AG10803 (cell line): Measurements from ENCODE around the gene TANC1.

Experiments used
- DNase-seq: peaks from one replicate; pipeline ENCODE4 v3.0.0; 2010; ENCODE audit warnings: low read depth
- H3K4me3 ChIP-seq: 2 replicates; pipeline ENCODE4 v1.5.1; 2011; ENCODE audit warnings: mild to moderate bottlenecking, low read length, control low read depth
- TF ChIP-seq, protein P1 (sequence below): conservative IDR thresholded peaks from 2 replicates; pipeline ENCODE4 v1.5.1; 2011; ENCODE audit warnings: mild to moderate bottlenecking, low read length, control low read depth, inconsistent platforms

TANC1 gene

DNA sequence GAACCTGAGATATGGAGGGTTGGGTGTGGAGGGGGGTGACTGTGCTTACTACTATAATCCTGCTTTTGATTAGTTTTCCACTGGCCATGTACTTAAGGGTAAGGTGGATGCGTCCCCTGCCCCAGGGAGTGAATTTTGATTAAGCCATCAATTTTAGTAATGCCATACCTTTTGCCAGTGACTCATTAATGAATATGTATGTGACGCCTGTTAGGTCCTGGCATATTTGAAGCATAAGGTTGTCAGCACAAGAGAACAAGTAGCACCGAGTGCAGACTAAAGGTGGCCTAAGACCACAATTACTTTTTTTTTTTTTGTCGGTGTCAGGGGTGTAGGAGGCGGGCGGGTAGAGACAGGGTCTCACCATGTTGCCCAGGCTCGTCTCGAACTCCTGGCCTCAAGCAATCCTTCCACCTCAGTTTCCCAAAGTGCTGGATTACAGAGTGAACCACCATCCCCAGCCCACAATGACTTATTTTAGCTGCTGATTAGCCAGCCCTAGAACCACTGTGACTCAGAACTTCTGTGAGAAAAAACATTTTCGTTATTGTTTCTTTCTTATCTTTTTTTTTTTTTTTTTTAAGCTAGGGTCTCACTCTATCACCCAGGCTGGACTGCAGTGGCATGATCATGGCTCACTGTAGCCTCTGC, 7.0 kb downstream of the TANC1 start:
- no peak overlapping the region for H3K4me3 ChIP-seq
- TF ChIP-seq, protein P1, sequence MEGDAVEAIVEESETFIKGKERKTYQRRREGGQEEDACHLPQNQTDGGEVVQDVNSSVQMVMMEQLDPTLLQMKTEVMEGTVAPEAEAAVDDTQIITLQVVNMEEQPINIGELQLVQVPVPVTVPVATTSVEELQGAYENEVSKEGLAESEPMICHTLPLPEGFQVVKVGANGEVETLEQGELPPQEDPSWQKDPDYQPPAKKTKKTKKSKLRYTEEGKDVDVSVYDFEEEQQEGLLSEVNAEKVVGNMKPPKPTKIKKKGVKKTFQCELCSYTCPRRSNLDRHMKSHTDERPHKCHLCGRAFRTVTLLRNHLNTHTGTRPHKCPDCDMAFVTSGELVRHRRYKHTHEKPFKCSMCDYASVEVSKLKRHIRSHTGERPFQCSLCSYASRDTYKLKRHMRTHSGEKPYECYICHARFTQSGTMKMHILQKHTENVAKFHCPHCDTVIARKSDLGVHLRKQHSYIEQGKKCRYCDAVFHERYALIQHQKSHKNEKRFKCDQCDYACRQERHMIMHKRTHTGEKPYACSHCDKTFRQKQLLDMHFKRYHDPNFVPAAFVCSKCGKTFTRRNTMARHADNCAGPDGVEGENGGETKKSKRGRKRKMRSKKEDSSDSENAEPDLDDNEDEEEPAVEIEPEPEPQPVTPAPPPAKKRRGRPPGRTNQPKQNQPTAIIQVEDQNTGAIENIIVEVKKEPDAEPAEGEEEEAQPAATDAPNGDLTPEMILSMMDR: no peak
- DNase-seq: no peak

DNA sequence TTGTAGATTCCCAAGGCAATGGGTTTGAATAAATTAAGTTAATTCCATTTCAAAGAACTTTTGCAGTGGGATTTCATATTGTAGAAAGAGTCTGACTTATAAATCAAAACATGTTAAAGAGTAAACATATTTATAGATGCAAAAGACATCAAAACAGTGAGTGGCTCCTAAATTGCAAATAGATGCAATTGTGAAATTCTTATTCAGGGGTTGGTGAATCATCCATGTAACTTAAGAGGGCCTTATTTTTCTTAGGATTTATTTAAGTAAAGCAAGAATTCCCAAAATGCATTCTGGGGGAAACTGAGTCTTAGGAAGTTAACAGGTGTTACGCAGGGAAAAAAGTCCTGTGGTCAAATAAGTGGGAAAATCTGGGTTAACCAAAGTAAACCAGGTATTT, 11.3 kb downstream of the TANC1 start:
- H3K4me3 ChIP-seq: no peak overlapping the region
- DNase-seq: no peak
- TF ChIP-seq, protein P1: no peak

DNA sequence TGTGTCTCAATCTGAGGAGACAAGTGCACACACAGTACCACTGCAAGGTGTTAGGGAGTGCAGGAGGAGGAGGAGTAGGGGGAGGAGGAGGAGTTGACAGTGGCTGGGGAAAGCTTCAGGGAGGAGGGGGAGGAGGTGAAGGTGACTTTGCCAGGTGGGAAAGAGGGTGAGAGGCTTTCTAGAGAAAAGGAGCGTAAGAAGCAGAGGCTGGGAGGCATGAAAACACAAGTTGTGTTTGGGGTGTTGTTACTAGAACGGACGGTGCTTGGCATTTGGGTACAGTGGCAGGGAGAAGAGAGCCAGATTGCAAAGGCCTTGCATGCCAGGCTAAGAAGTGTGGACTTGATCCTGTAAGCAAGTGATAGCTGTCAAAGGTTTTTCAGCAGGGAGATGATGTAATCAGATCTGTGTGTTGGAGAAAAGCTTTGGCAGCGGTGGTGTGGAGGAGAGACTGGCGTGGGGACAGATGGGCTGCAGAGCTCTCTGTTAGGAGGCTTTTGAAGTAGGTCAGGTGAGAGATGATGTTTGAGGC, 16.2 kb downstream of the TANC1 start:
- no peak overlapping the region for H3K4me3 ChIP-seq
- no peak for DNase-seq
- TF ChIP-seq, protein P1: no peak

DNA sequence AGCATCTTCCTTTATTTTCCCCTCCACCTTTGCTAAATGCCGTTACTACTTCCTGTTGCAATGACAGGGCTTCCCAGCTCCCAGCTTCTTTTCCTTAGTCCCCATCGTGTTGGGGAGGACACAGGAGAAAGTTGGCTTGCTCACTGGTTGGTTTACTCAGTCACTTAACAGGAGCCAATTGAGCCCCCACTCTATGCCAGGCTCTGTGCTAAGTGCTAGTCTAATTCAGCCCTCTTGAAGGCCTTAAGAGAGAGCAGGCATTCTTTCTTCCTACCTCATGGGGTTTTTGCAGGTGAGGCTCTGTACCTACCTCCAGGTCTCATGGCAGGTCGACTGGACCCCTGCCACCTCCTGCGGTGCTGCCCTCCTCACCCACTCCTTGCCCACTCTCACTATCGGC, 20.1 kb downstream of the TANC1 start:
- no peak for DNase-seq
- TF ChIP-seq, protein P1: no peak
- H3K4me3 ChIP-seq: no peak overlapping the region

DNA sequence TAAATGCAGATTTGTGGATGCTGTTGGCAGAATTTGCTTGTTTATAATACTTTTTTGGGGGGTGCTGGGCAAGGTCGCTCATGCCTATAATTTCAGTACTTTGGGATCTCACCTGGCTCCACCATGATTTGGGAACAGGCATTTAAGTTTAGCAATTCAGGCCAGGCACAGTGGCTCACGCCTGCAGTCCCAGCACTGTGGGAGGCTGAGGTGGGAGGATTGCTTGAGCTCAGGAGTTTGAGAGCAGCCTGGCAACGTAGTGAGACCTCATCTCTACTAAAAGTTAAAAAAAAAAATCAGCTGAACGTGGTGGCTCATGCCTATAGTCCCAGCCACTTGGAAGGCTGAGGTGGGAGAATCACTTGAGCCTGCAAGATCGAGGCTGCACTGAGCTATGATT, 20.7 kb downstream of the TANC1 start:
- TF ChIP-seq, protein P1: no peak
- H3K4me3 ChIP-seq: no peak overlapping the region
- no peak for DNase-seq

DNA sequence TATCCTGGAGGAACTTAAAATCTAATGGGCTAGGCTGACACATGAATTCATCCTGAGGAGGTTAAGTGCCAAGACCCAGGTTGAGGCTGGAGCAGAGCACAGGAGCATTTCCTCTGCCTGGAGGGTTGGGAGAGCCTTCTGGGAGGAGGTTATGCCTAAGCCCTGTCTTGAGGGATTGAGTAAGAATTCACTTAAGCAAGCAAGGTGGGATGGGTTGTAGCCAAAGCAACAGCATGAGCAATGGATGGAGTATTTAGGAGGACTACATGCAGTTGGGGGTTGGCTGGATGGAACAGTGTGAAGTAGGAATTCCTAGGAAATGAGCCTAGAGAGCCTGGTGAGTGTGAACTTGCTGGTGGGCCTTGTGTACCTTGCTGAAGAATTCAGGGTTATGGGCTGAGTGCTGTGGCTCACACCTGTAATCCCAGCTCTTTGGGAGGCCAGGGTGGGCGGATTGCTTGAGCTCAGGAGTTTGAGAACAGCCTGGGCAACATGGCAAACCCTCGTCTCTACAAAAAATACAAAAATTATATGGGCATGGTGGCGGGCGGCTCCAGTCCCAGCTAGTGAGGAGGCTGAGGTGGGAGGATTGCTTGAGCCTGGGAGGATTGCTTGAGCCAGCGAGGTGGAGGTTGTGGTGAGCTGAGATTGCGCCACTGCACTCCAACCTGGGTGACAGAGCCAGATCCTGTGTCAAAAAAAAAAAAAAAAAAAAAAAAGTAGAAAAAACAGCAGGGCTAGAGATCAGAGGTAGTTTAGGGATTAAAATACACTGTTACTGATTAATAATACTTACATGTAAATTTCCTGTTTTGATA, 22.2 kb downstream of the TANC1 start:
- no peak overlapping the region for H3K4me3 ChIP-seq
- TF ChIP-seq, protein P1: no peak
- DNase-seq: peak; percentile 97

DNA sequence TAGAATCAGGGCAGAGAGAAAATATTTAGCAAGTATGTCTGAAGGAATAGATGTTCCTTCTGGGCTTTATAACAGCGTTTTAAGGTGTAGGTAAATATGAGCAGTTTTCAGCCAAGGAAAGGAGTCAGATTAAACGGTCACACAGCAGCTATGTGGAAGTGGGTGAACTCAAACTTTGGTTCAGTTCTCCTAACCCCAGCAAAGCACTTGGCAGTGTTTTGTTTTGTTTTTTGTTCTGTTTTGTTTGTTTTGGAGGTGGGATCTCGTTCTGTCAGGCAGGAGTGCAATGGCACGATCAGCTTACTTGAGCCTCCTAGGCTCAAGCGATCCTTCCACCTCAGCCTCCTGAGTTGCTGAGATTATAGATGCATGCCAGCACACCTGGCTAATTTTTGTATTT, 24.6 kb downstream of the TANC1 start:
- TF ChIP-seq, protein P1: no peak
- no peak for DNase-seq
- H3K4me3 ChIP-seq: no peak overlapping the region
